Activated T-cell treated with anti-CD3 and anti-CD28 coated beads, Interleukin-2, amount 50 U/mL, for 4 hours (primary cell): ENCODE measurements around the gene PGBD1. TPM values are rescaled to one million over a fixed set of nuclear protein-coding genes. Genes with fewer than 3 reads are reported as not detected.
A peak's percentile ranks its signal among the peaks of the same experiment; 100 is the strongest.

Experiments used
- ATAC-seq, 2 donors: fragments of 200-7000 bp; cut with Tn5 transposase; one replicate each; pipeline ENCODE4 v1.10.0; 2021
- DNase-seq: peaks from one replicate; pipeline ENCODE4 v3.0.0-alpha.2; 2020
- H3K27me3 Mint-ChIP-seq: one replicate; pipeline ENCODE4 v1.8.0; 2021; ENCODE audit warnings: low read depth, mixed read lengths
- H3K36me3 Mint-ChIP-seq: one replicate; pipeline ENCODE4 v1.8.0; 2022; ENCODE audit warnings: mixed read lengths; ENCODE audit not compliant: insufficient read depth
- H3K4me1 Mint-ChIP-seq: one replicate; pipeline ENCODE4 v1.8.0; 2021; ENCODE audit warnings: low read depth, mixed read lengths
- H3K4me3 Mint-ChIP-seq: one replicate; pipeline ENCODE4 v1.8.0; 2021; ENCODE audit warnings: mild to moderate bottlenecking, moderate library complexity, mixed read lengths
- H3K9me3 Mint-ChIP-seq: one replicate; pipeline ENCODE4 v1.8.0; 2021; ENCODE audit warnings: mixed read lengths
- total RNA-seq, 3 donors: library from RNA; stranded (reverse); gene quantifications; one replicate each; pipeline ENCODE4 v1.2.1, GENCODE V29; 2021

The PGBD1 gene
- total RNA-seq, 3 donors from 2014 or later, result 1.7 to 2.7 (median 2.3) TPM

DNA sequence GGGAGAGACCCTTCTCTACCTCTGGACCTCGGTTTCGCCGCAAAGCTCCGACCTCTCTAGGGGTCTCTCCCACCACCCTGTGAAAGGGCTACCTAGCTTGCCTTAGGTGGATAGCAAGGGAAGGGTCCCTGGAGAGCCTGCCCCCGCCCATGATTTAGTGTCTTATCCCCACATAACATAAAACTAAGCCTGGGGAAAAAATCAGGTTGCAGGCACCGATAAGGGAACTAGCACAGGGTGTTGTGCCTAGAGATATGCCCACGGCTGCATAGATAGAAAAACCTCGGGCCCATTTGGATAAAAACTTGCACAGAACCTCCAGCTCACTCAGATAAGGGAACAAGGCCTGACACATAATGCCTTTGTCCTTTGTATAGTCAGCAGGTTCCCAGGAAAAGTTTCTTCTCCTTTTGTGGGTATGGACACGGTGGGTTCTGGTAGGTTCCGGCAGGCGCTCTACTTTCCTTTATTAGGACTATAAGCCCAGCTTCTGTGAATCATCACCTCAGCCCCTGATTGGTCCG, 53.7 kb downstream of the PGBD1 start:
- H3K27me3 Mint-ChIP-seq, result no peaks in the 10 kb centered on the region
- H3K4me3 Mint-ChIP-seq, result no peak overlapping the region
- DNase-seq (no peak), ATAC-seq (peak in 1 of 2 donors; percentile 5)
- peaks cover 2% of the 10 kb centered on the region for H3K9me3 Mint-ChIP-seq
- H3K4me1 Mint-ChIP-seq, result peaks cover 8% of the 10 kb centered on the region
- H3K36me3 Mint-ChIP-seq, result no peaks in the 10 kb centered on the region

DNA sequence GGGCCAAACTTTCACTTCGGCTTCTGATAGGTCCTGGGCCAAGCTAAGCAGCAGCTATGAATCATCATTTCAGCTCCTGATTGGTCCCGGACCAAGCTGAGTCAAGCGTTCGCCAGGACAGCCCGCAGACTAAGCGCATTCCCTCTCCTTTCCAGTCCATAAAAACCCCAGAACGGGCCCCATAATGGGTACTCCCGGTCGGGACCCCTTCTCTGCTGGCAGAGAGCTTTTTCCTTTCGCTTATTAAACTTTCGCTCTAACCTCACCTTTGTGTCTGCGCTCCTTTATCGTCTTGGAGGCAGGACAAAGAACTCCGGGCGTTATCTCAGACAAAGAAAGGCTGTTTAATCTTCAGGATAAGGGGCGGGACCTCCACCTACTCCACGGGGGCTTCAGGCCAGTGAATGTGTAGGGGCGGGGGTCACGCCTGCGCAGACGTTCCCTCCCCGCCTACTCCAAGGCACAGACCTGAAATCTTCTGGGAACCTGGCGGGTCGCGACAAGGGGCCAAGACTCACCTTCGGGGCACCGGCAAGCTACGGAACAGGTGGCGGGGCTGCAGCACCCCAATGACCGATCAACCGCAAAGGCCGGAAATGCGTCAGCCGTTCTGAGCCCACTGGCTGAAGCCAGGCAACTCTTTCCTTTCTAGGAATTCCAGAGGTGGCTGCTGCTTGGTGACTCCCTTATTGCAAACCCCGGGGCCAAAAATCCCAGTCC, 54.4 kb downstream of the PGBD1 start, which contains the start of gene ZSCAN31:
ZSCAN31 (minus strand) TSS at position 585 of the 720 bp plus-strand sequence. CDS start 6,465 bp downstream, outside the sequence.
- Mint-ChIP-seq H3K27me3 (no peaks in the 10 kb centered on the region), H3K36me3 (peaks cover 1% of the 10 kb centered on the region), H3K4me3 (no peak within 1 kb of the TSS), H3K9me3 (peaks cover 6% of the 10 kb centered on the region), H3K4me1 (peaks cover 8% of the 10 kb centered on the region)
- DNase-seq, result peak; percentile 74
- peak; percentile 92 to 93 for ATAC-seq

DNA sequence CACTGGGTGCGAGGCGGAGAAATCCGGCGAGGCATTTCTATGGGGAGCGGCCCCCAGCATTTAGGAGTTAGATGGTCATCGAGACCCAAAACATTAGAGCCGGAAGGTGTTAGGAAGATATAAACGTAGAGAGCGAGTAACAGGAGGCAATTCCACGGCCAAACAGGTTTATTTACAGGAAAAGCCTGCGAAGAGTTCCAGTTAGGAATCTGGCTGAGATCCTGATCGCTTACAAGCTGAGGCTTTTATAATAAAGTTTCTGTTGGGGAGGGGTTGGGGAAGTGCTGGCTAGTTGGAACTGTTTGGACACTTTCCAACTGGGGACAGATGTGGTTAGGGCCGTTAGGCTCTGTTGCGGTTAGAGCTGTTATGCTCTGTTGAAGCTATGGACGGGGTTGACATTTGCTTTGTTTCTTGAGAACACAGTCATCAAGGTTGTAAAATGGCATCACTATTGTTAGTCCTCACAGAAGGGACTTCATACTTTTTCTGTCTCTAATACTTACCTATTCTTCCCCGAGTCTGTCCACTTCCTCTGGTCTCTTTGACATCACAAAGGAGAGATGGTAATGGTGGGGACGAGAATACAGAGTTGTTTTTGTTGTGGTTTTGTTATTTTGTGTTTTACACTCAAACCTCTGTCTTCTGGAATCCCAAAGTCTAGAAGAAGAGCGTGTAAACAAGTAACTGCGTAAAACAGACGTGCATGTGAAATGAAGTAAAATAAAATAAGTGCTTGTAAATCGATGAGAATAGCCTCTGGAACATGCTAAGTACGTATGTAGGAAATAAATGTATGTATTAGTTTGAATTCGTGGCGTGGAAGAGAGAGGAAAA, 55.1 kb downstream of the PGBD1 start:
- ATAC-seq (peak in 1 of 2 donors; percentile 25), DNase-seq (no peak)
- H3K4me1 Mint-ChIP-seq, result peaks cover 8% of the 10 kb centered on the region
- peaks cover under 1% of the 10 kb centered on the region for H3K27me3 Mint-ChIP-seq
- no peak overlapping the region for H3K4me3 Mint-ChIP-seq
- H3K36me3 Mint-ChIP-seq, result peaks cover 1% of the 10 kb centered on the region
- peaks cover 6% of the 10 kb centered on the region for H3K9me3 Mint-ChIP-seq

DNA sequence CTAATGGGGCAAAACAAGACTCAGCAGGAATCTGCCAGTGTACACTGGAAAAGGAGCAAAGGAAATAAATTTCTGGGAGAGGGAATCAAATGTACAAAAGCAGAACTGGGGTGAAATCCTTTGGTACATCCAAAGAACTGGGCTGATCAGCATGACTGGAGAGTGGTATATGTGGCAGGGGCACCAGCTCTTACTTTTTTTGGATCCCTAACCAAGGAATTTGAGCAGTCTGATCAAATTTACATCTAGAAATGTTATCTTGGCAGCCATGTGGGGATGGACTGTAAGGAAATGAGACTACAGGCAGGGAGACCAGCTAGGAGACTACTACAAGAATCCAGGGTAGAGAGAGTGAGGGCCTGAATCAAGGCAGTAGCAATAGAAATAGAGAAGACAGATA, 55.7 kb downstream of the PGBD1 start:
- Mint-ChIP-seq H3K4me1 (peaks cover 8% of the 10 kb centered on the region), H3K4me3 (no peak overlapping the region), H3K27me3 (peaks cover 2% of the 10 kb centered on the region), H3K36me3 (peaks cover 1% of the 10 kb centered on the region), H3K9me3 (peaks cover 6% of the 10 kb centered on the region)
- ATAC-seq (no peak), DNase-seq (no peak)

DNA sequence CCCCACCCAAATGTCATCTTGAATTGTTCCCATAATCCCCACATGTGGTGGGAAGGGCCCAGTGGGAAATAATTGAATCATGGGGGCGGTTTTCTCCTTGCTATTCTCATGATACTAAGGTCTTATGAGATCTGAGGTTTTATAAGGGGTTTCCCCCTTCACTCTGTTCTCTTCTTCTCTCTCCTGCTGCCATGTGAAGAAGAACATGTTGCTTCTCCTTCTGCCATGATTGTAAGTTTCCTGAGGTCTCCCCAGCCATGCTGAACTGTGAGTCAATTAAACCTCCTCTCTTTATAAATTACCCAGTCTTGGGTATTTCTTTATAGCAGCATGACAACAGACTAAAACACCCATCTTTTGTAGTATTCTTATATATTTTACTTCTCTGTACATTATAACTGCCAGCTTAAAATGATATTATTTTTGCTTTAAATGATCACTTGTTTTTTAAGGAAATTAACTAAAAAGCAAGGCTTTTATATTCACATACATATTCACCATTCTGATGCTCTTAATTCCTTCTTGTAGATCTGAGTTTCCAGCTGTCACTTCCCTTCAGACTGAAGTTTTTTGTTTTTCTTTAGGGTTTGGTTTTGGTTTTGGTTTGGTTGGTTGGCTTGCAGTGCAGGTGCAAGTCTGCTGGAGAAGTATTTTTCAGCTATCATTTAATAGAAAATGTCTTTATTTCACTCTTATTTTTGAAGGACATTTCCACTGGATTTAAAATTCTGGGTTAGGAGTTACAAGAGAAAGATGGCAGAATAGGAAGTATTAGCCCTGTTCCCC, 59.1 kb downstream of the PGBD1 start:
- DNase-seq, result no peak
- peaks cover 6% of the 10 kb centered on the region for H3K9me3 Mint-ChIP-seq
- H3K4me1 Mint-ChIP-seq, result no peaks in the 10 kb centered on the region
- H3K36me3 Mint-ChIP-seq, result peaks cover 1% of the 10 kb centered on the region
- no peak overlapping the region for H3K4me3 Mint-ChIP-seq
- no peak for ATAC-seq
- peaks cover 13% of the 10 kb centered on the region for H3K27me3 Mint-ChIP-seq

DNA sequence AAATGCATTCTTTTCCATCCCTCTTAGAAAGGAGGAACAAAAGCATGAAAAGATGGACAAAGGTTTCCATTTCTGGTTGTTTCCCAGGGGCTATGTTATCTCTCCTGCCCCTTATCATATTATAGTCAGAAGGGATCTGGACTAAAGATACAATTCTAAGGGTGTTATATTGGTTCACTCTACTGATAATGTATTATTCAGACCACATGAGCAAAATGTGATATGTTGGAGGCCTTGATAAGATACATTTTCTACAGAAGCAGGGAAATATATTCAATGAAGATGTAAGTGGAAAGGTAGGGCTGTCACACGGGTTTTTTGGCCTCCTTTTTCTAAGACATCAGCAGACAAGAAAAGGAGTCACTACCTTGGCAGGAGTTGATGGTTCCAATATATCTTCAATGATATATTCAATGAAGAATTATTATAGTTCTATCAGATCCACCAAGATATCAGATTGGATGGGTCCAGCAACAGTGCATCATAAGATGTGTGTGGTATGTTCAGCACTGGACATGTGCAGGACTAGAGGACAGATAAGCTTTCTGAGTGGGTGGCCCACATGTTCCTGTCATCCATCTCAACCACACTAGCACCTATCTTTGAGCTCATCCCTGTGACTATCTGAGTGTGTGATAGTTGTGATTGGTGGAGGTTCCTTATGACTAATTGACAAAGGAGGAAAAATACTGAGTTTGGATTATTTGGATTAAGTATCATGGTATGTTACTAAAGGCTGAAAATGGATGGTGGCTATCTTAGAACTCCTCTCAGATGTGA, 62.7 kb downstream of the PGBD1 start:
- H3K9me3 Mint-ChIP-seq, result peaks cover 6% of the 10 kb centered on the region
- peaks cover 1% of the 10 kb centered on the region for H3K36me3 Mint-ChIP-seq

DNA sequence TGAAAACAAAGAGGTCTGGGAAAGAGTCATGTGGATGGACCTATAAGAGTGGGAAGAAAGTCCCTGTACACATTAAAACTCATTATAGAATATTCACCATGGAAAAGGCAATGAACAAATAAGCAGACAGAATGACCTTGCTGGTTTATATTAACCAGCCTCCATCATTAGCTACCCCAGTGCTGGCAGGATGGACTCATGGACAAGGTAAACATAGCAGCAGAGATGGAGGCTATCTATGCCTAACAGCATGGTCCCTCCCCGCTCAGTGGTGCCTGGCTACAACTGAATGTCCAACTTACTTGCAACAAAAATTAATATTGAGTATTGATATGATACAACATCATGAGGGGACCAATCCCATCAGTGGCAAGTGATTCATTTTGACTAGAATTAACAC, 63.8 kb downstream of the PGBD1 start:
- ATAC-seq, result no peak
- H3K9me3 Mint-ChIP-seq, result peaks cover 4% of the 10 kb centered on the region
- H3K4me3 Mint-ChIP-seq, result no peak overlapping the region
- H3K27me3 Mint-ChIP-seq, result peaks cover 31% of the 10 kb centered on the region
- peaks cover 1% of the 10 kb centered on the region for H3K36me3 Mint-ChIP-seq
- DNase-seq, result no peak
- H3K4me1 Mint-ChIP-seq, result peaks cover 8% of the 10 kb centered on the region

More for the DNA sequence above, 62.7 kb downstream of the PGBD1 start:
- no peak overlapping the region for H3K4me3 Mint-ChIP-seq
- H3K4me1 Mint-ChIP-seq, result no peaks in the 10 kb centered on the region
- ATAC-seq (no peak), DNase-seq (no peak)
- peaks cover 31% of the 10 kb centered on the region for H3K27me3 Mint-ChIP-seq

DNA sequence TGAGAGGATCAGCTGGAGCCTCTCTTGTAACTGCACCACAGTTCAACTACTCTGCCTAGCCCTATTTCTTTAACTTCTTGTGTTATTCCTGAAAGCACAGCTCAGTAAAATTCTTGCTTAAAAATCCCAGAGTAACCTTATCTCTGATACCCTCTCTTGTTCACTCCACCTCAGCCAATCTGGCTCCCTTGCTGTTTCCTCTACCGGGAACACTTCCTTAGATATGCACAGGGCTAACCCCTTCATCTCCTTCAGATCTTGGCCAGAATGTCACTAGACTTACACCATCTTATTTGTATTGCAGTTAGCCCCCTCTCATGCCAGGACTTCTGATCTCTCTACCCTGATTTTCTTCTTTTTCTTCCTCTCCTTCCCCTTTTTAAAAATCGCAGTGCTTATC, 65.7 kb downstream of the PGBD1 start:
- H3K27me3 Mint-ChIP-seq, result peaks cover 28% of the 10 kb centered on the region
- DNase-seq, result no peak
- no peaks in the 10 kb centered on the region for H3K36me3 Mint-ChIP-seq
- ATAC-seq, result no peak
- H3K4me3 Mint-ChIP-seq, result no peak overlapping the region
- peaks cover 26% of the 10 kb centered on the region for H3K4me1 Mint-ChIP-seq
- H3K9me3 Mint-ChIP-seq, result no peaks in the 10 kb centered on the region

DNA sequence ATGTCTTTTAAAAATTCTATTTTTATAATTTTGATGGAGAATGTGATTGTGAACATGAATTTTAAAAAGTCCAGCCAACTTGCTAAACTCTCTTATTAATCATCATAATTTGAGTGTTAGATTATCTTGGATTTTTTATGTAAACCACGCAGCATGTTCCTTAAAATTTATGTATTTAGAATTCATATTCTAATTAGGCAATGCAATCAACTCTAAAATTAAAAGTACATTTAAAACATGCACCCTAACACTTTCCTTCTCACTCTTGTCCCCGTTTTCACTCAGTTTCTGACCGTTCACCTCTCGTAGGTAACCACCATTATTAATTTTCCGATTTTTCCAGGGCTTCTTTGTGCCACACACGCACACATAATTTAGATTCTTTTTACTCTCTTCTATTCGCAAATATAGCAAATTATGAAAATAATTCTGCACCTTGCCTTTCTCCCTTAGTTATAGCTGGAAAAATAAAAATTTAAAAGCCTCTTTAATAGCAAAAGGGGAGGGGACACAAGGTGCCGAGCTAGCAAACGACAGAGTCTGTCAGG, 68.0 kb downstream of the PGBD1 start:
- Mint-ChIP-seq H3K36me3 (no peaks in the 10 kb centered on the region), H3K27me3 (peaks cover 22% of the 10 kb centered on the region), H3K9me3 (no peaks in the 10 kb centered on the region), H3K4me1 (peaks cover 28% of the 10 kb centered on the region), H3K4me3 (peak overlapping the region; percentile 98)
- ATAC-seq (no peak), DNase-seq (no peak)

DNA sequence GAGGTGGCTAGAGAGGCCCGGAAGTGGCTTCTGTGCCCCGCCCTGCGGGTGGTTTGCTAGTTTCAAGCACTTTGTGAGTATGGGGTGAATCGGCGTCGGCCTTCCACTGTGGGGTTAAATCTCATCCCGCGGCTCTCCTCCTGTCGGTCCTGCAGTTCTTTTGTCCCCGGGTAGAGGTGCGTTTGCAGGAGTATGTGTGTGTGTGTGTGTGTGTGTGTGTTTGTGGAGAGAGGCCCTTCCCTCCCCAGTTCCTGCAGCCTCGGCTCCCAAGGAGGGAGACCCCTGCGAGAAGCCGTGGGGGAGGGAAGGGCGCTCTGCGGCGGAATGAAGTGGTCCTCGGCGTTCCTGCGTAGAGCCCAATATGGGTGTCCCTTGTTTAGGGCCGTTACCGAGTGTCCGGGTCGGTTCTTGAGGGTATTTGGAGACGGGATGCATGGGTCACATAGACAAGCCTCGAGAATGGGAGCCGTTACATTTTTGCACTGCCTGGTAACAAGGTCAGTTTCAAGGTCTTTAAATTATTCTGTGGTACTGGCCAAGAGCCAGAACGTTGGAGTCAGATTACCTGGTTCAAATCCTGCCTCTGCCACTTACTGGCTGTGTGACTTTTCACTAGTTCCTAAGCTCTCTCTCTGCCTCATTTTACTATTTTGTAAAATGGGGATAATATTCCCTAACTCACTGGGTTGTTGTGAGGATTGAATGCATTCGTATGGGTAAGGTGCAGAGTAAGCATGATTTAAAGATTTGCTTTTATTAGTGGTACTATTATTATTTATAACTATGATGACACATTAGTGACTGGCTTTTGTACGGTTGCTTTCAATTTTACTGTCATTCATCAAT, 68.7 kb downstream of the PGBD1 start, which contains the start of gene ZKSCAN3:
ZKSCAN3 (plus strand) TSS at position 56 of the 846 bp plus-strand sequence. CDS start 9,640 bp downstream, outside the sequence.
- H3K9me3 Mint-ChIP-seq, result no peaks in the 10 kb centered on the region
- H3K4me3 Mint-ChIP-seq, result peak within 1 kb of the TSS; percentile 98
- H3K27me3 Mint-ChIP-seq, result peaks cover 20% of the 10 kb centered on the region
- peak; percentile 100 for ATAC-seq
- no peaks in the 10 kb centered on the region for H3K36me3 Mint-ChIP-seq
- peaks cover 29% of the 10 kb centered on the region for H3K4me1 Mint-ChIP-seq
- peak; percentile 74 for DNase-seq

DNA sequence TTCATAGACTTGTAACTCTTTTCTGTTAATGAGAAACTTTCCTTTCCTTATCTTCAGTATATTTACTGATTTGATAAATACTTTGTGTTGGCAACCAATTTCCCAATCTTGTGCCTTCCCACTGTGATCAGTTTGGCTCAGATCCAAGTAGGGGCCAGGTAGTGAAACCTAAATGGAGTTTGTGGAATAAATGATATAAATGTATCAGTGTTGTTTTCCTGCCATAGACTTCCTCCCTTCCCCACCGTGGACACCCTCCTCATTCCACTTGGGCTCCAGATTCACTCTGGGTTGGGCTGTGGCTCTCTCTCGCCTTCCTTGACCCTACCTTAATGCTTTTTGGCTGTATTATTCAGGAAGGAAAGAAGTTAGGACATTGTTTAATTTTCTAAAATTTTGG, 69.7 kb downstream of the PGBD1 start:
- peak overlapping the region; percentile 98 for H3K4me3 Mint-ChIP-seq
- no peak for DNase-seq
- no peak for ATAC-seq
- H3K27me3 Mint-ChIP-seq, result peaks cover 11% of the 10 kb centered on the region
- no peaks in the 10 kb centered on the region for H3K9me3 Mint-ChIP-seq
- H3K4me1 Mint-ChIP-seq, result peaks cover 38% of the 10 kb centered on the region
- H3K36me3 Mint-ChIP-seq, result no peaks in the 10 kb centered on the region

DNA sequence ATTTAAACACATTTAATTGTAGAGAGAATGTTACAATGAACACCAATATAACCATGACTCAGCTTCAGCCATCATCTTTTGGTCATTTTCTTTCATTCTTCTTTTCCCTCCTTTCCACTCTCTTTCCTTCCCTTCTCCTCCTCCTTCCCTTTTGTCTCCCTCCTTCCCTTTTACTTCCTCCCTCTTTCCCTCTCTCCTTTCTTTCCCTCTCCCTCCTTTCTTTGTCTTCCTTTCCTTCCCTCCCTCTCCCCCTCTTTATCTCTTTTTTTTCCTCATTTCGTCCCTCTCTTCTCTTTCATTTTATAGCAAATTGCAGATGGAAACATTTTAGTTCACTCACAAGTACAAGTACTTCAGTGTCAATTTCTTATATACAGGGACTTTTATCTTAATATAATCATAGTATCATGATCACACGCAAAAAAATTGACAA, 70.1 kb downstream of the PGBD1 start:
- peaks cover 40% of the 10 kb centered on the region for H3K4me1 Mint-ChIP-seq
- DNase-seq (no peak), ATAC-seq (no peak)
- no peaks in the 10 kb centered on the region for H3K9me3 Mint-ChIP-seq
- peaks cover 9% of the 10 kb centered on the region for H3K27me3 Mint-ChIP-seq
- H3K4me3 Mint-ChIP-seq, result peak overlapping the region; percentile 98
- H3K36me3 Mint-ChIP-seq, result no peaks in the 10 kb centered on the region
